ENCODE data around the gene RBKS.

RBKS gene

GRCh38 chr2:27776696-27777095, 113.5 kb downstream of the RBKS start:
- peaks cover 9% of the 10 kb centered on the region; the same call in 1 of the 2 replicates for H3K4me1 ChIP-seq (ENCODE audit: control insufficient read depth, insufficient read depth, low read length)
- H3K9me3 ChIP-seq (ENCODE audit: control insufficient read depth, insufficient read depth, low read depth, low read length) = no peaks in the 10 kb centered on the region
- POLR2A ChIA-PET = no interaction called here
- no peak overlapping the region for H3K4me3 ChIP-seq (ENCODE audit: low read depth, low read length)
- H3K36me3 ChIP-seq (ENCODE audit: control insufficient read depth in 2 of 2, insufficient read depth in 1 of 2, low read length in 2 of 2) = peaks cover 16 to 55% of the 10 kb centered on the region in 2 experiments; a peak in 2 of 3 replicates
- CTCF ChIA-PET = interaction anchor here (1.4 kb wide), 1 partner anchor 93 kb away, joined by 5 read pairs; no protein-coding TSS in a partner anchor
- H3K27ac ChIP-seq (ENCODE audit: extremely low read depth, low read depth, low read length) = no peak overlapping the region
- TF ChIP-seq ZBTB1 (tag by site-specific recombination; IDR thresholded peaks at IDR 0.05) = no peak
- no peak for TF ChIP-seq ZNF843 (tag by site-specific recombination; IDR thresholded peaks at IDR 0.05)
- no peak for TF ChIP-seq ZFHX2 (tag by site-specific recombination; conservative IDR thresholded peaks at IDR 0.05)
- TF ChIP-seq TCF7L2 (IDR thresholded peaks at IDR 0.05; ENCODE audit: borderline replicate concordance, low read depth, low read length) = no peak

- Histone ChIP-seq H3K4me3 (ENCODE audit: low read depth, low read length) (no peak overlapping the region), H3K9me3 (ENCODE audit: control insufficient read depth, insufficient read depth, low read depth, low read length) (no peaks in the 10 kb centered on the region), H3K27ac (ENCODE audit: extremely low read depth, low read depth, low read length) (no peak overlapping the region), H3K36me3 (ENCODE audit: control insufficient read depth in 2 of 2, insufficient read depth in 1 of 2, low read length in 2 of 2) (peaks cover 16 to 55% of the 10 kb centered on the region in 2 experiments; a peak in 2 of 3 replicates), H3K4me1 (ENCODE audit: control insufficient read depth, insufficient read depth, low read length) (peaks cover 9% of the 10 kb centered on the region; the same call in 1 of the 2 replicates)
- CTCF ChIA-PET = interaction anchor here (1.4 to 2.6 kb wide), 2 partner anchors 72 to 93 kb away, joined by 5 to 6 read pairs; no protein-coding TSS in a partner anchor
- POLR2A ChIA-PET = no interaction called here
- no peak for TF ChIP-seq ZNF629 (tag by site-specific recombination; IDR thresholded peaks at IDR 0.05)
- peak; percentile 45; the same call in 1 of the 2 replicates for TF ChIP-seq SCRT2 (tag by site-specific recombination; IDR thresholded peaks at IDR 0.05)
These were observed 114.1 kb downstream of the RBKS start for GRCh38 chr2:27776097-27776496.

DNA sequence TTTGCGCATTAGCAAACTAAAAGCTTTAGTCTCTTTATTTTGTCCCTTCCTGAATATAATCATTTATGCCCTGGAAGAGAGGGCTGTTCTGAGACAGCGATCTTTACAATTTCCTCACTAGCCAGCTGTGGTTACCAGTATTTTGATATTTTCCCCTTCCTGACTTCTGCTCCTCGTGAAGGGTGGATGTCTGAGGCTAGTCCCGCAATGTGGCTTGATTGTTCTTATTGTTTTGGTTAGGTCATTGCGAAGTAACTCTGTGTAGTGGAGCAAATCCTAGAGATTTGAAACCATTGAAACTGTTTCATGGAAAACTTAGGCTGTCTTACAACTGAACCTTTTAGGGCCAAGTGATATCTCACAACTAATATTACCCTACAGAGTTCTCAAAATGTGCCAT, 116.2 kb downstream of the RBKS start:
- POLR2A ChIA-PET = interaction anchor here (0.6 kb wide), 1 partner anchor 428 kb away, joined by 5 read pairs; no protein-coding TSS in a partner anchor
- CTCF ChIA-PET = interaction anchor here (1.3 to 2.6 kb wide), 3 partner anchors 19 to 70 kb away, joined by 4 to 6 read pairs (median 4); no protein-coding TSS in a partner anchor
- Histone ChIP-seq H3K36me3 (ENCODE audit: control insufficient read depth in 2 of 2, insufficient read depth in 1 of 2, low read length in 2 of 2) (peaks cover 12 to 44% of the 10 kb centered on the region in 2 experiments; a peak in 2 of 3 replicates), H3K27ac (ENCODE audit: extremely low read depth, low read depth, low read length) (no peak overlapping the region), H3K9me3 (ENCODE audit: control insufficient read depth, insufficient read depth, low read depth, low read length) (no peaks in the 10 kb centered on the region), H3K4me3 (ENCODE audit: low read depth, low read length) (no peak overlapping the region), H3K4me1 (ENCODE audit: control insufficient read depth, insufficient read depth, low read length) (peaks cover 9% of the 10 kb centered on the region; the same call in 1 of the 2 replicates)
- TF ChIP-seq ZSCAN16 (tag by site-specific recombination; IDR thresholded peaks at IDR 0.05) = no peak
- no peak for TF ChIP-seq ZNF311 (tag by site-specific recombination; IDR thresholded peaks at IDR 0.05; ENCODE audit: borderline replicate concordance)
- TF ChIP-seq ZNF18 (tag by site-specific recombination; IDR thresholded peaks at IDR 0.05) = no peak
- no peak for TF ChIP-seq PRDM10 (tag by site-specific recombination; IDR thresholded peaks at IDR 0.05)
- TF ChIP-seq ZNF354C (tag by site-specific recombination; IDR thresholded peaks at IDR 0.05; ENCODE audit: borderline replicate concordance, low read depth) = no peak
- TF ChIP-seq IKZF3 (tag by site-specific recombination; IDR thresholded peaks at IDR 0.05) = no peak
- TF ChIP-seq SP3 (tag by site-specific recombination; IDR thresholded peaks at IDR 0.05) = no peak
- TF ChIP-seq ZNF292 (tag by site-specific recombination; IDR thresholded peaks at IDR 0.05; ENCODE audit: borderline replicate concordance, low read depth) = no peak
- TF ChIP-seq ZNF433 (tag by site-specific recombination; IDR thresholded peaks at IDR 0.05; ENCODE audit: low read depth) = no peak
- TF ChIP-seq, protein P1, sequence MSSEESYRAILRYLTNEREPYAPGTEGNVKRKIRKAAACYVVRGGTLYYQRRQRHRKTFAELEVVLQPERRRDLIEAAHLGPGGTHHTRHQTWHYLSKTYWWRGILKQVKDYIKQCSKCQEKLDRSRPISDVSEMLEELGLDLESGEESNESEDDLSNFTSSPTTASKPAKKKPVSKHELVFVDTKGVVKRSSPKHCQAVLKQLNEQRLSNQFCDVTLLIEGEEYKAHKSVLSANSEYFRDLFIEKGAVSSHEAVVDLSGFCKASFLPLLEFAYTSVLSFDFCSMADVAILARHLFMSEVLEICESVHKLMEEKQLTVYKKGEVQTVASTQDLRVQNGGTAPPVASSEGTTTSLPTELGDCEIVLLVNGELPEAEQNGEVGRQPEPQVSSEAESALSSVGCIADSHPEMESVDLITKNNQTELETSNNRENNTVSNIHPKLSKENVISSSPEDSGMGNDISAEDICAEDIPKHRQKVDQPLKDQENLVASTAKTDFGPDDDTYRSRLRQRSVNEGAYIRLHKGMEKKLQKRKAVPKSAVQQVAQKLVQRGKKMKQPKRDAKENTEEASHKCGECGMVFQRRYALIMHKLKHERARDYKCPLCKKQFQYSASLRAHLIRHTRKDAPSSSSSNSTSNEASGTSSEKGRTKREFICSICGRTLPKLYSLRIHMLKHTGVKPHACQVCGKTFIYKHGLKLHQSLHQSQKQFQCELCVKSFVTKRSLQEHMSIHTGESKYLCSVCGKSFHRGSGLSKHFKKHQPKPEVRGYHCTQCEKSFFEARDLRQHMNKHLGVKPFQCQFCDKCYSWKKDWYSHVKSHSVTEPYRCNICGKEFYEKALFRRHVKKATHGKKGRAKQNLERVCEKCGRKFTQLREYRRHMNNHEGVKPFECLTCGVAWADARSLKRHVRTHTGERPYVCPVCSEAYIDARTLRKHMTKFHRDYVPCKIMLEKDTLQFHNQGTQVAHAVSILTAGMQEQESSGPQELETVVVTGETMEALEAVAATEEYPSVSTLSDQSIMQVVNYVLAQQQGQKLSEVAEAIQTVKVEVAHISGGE (tag by site-specific recombination; conservative IDR thresholded peaks at IDR 0.05; ENCODE audit: low read depth) = no peak
- no peak for TF ChIP-seq ZNF248 (tag by site-specific recombination; IDR thresholded peaks at IDR 0.05)
- TF ChIP-seq ZNF114 (tag by site-specific recombination; IDR thresholded peaks at IDR 0.05) = no peak
- no peak for TF ChIP-seq BCL11A (tag by site-specific recombination; IDR thresholded peaks at IDR 0.05; ENCODE audit: low read depth)
- no peak for TF ChIP-seq BCL11B (tag by site-specific recombination; IDR thresholded peaks at IDR 0.05; ENCODE audit: low read depth)
- no peak for TF ChIP-seq ZNF2 (tag by site-specific recombination; IDR thresholded peaks at IDR 0.05)
- no peak for TF ChIP-seq ZBTB7A (tag by site-specific recombination; IDR thresholded peaks at IDR 0.05; ENCODE audit: low read depth)

Measured in HEK293 (cell line).